T47D (cell line): Measurements from ENCODE around the gene P4HTM.

Experiments used
- DNase-seq, 2 experiments: peaks; one replicate each; pipeline versions ENCODE4 v3.0.0 to v3.0.0-alpha.2; 2011 to 2012; ENCODE audit warnings: low read depth in 1 of 2, low spot score in 1 of 2
- JUND ChIP-seq: IDR thresholded peaks from 2 replicates; pipeline ENCODE4 v1.6.1; 2012; ENCODE audit warnings: low read depth
- in situ Hi-C: cut with HindIII; loops from 2 replicates; pipeline ENCODE4 v1.10.0; 2016; ENCODE audit warnings: low sequenced_read_pairs, low pct_unique_long_range_greater_than_20kb

P4HTM gene

DNA sequence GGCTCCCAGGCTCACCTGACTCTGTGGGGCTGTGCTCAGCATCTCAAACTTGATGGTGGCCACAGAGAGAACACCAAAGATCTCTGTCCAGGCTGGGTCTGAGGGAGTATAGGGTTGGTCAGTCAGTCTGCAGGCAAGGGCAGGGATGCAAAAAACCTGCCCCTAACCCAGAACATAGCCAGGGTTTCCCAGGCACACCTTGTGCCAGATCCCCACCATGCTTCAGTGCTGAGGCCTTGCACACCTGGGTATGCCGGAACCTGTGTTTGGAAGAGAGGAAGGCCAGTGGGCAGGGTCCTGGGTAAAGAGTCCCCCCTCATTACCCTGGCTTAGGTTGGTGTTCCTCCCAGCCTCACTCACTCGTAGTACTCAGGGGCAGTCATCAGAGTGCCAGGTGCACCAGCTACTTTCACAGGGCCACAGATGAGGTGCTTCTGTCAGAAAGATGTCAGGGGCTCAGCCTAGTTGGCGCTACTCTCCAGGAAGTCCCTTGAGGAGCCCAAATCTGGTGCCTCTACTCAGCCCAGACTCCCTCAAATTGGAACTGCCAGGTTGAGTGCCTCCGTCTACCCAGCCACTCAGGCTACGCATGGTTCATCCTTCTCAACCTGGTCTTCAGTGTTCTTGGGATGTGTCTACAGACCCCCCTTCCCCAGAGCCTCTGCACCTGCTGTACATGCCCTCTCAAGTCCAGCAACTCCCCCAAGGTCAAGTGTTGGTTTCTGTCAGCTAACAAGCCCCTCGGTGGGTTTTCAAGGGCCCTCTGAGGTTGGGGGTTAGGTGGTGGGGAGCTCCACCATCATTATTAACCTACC is 26.6 kb downstream of the P4HTM start:
- no peak for TF ChIP-seq JUND
- in situ Hi-C loops = no loop called here

GRCh38 chr3:49017229-49017970 is 27.4 kb downstream of the P4HTM start:
- in situ Hi-C loops = no loop called here
- no peak for TF ChIP-seq JUND
- DNase-seq = peak in 1 of 2 experiments; percentile 61

More for the DNA sequence above, 26.6 kb downstream of the P4HTM start:
- DNase-seq = no peak

DNA sequence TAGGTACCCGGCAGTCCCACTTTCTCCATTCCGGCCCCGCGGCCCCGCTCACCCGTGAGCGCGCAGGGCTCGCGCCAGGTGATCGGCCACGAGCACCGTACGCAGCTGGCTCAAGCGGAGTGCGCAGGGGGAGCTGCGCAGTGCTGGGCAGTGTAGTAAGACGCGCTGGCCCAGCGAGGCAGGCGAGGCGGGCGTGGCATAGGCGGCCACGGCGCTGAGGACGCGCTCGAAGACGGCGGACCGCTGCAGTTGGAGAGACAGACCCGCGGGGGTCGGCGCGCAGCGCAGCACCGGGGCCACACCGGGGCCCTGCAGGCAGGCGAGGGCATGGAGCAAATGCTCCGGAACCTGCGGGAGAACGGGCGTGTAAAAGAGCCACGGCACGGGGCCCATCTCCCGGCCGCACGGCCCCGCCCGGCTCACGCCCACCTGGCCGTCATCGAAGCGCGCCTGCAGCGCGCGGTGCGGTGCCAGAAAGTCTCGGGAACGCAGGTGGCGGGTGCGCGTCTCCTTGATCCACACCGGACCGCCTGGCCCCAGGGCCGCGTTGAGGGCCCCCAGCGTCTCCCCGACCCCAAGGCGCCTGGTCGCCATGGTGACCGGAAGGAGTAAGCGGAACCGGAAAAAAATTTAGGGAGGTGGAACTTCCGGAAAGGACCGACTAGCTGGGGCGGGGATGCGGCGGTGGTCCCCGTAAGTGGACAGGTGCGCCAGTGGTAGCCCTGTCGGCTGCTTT is 28.1 kb downstream of the P4HTM start, which contains the start of gene DALRD3:
Gene DALRD3, minus strand, starts transcription at position 610 of the 736 bp plus-strand sequence. Its CDS starts 16 bp downstream, at position 594.
- peak; percentile 48 to 89 for DNase-seq
- peak; percentile 14 for TF ChIP-seq JUND
- in situ Hi-C loops = no loop called here

GRCh38 chr3:49018707-49019006 is 28.6 kb downstream of the P4HTM start:
- in situ Hi-C loops = no loop called here
- DNase-seq = no peak
- 0 out of 2 replicates have a peak, but pooled peaks have one; percentile 5 for TF ChIP-seq JUND

- in situ Hi-C loops = no loop called here
- TF ChIP-seq JUND = no peak
- DNase-seq = peak in 1 of 2 experiments; percentile 24
These were observed 29.9 kb downstream of the P4HTM start for GRCh38 chr3:49019941-49020329.

- peak in 1 of 2 experiments; percentile 39 for DNase-seq
These were observed 30.5 kb downstream of the P4HTM start for GRCh38 chr3:49020330-49021212.

GRCh38 chr3:49021213-49021812 is 31.3 kb downstream of the P4HTM start:
- peak; percentile 58 to 98 for DNase-seq
- no peak for TF ChIP-seq JUND
- in situ Hi-C loops = no loop called here

More at GRCh38 chr3:49020330-49021212, 30.5 kb downstream of the P4HTM start:
- no peak for TF ChIP-seq JUND
- in situ Hi-C loops = no loop called here

GRCh38 chr3:49021813-49022687 is 32.0 kb downstream of the P4HTM start, which contains the start of gene NDUFAF3:
Gene NDUFAF3, plus strand, starts transcription at chr3:49022121. Its CDS starts 24 bp downstream, at chr3:49022145.
- no peak for TF ChIP-seq JUND
- peak; percentile 57 to 96 for DNase-seq
- in situ Hi-C loops = no loop called here

- TF ChIP-seq JUND = no peak
- in situ Hi-C loops = no loop called here
- no peak for DNase-seq
These were observed 32.7 kb downstream of the P4HTM start for GRCh38 chr3:49022688-49023171.

- in situ Hi-C loops = no loop called here
- DNase-seq = no peak
- no peak for TF ChIP-seq JUND
These were observed 33.7 kb downstream of the P4HTM start for GRCh38 chr3:49023775-49024174.
